IMR-90 (cell line): Measurements from ENCODE around the gene CNDP2.

Experiments
- MAZ ChIP-seq: IDR thresholded peaks from 2 replicates; pipeline ENCODE4 v1.6.1; 2012; ENCODE audit warnings: low read depth, mild to moderate bottlenecking, low read length, improper control_type of control experiment, moderate library complexity, borderline replicate concordance
- MXI1 ChIP-seq: IDR thresholded peaks from 2 replicates; pipeline ENCODE4 v1.6.1; 2012; ENCODE audit warnings: low read depth, mild to moderate bottlenecking, low read length, moderate library complexity, borderline replicate concordance
- RCOR1 ChIP-seq: IDR thresholded peaks from 2 replicates; pipeline ENCODE4 v1.6.1; 2012; ENCODE audit warnings: mild to moderate bottlenecking, low read length, improper control_type of control experiment; ENCODE audit not compliant: insufficient replicate concordance

DNA sequence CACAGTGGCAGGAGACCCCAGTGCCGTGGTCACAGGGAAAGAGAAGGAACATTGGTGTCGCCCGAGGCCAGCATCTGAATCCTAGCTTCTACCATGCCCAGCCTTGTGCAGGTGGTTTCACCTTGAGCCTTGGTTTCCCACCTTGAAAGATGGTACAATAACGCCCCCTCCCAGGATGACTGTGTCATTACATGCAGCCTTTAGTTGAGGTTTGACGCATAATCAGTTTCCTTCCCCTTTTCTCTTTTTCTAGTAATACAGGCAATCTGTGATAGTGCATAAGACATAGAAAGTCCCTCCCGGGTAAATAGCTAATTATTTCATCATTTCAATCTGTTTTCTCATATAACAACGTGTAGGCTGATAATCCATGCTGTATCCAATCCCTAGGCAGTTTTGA, 71.7 kb downstream of the CNDP2 start:
- TF ChIP-seq MAZ, result no peak
- no peak for TF ChIP-seq RCOR1
- TF ChIP-seq MXI1, result no peak
